HT1080 (cell line): ENCODE measurements around the gene CDK9. TPM values are rescaled to one million over a fixed set of nuclear protein-coding genes. Genes with fewer than 3 reads are reported as not detected.
"Not testable (repeated sequence)": the region's sequence is repeated elsewhere in the genome, so short reads cannot be mapped to it uniquely, and the experiment has no call there.

Experiments used
- DNase-seq: peaks from one replicate; pipeline ENCODE4 v3.0.0-alpha.2; 2015; ENCODE audit warnings: low read depth
- polyA plus RNA-seq, 2 experiments: library from polyadenylated mRNA; depleted of rRNA; stranded (reverse); fragments of >200 nt; gene quantifications; 2 replicates each; pipeline ENCODE4 v1.2.3, GENCODE V29; 2015
- total RNA-seq: library from RNA; depleted of rRNA; stranded (reverse); fragments of >200 nt; shearing (Covaris generic); gene quantifications from 2 replicates; pipeline ENCODE4 v1.2.3, GENCODE V29; 2014; rRNA removed

Gene CDK9
- total RNA-seq = 49.4 and 73.6 TPM in 2 replicates
- 78.8 and 84.4 TPM in 2 replicates for polyA plus RNA-seq (2015; cell fraction: cytosol; rRNA removed)
- polyA plus RNA-seq (2015; cell fraction: nucleus; rRNA removed) = 107 and 127 TPM in 2 replicates

DNA sequence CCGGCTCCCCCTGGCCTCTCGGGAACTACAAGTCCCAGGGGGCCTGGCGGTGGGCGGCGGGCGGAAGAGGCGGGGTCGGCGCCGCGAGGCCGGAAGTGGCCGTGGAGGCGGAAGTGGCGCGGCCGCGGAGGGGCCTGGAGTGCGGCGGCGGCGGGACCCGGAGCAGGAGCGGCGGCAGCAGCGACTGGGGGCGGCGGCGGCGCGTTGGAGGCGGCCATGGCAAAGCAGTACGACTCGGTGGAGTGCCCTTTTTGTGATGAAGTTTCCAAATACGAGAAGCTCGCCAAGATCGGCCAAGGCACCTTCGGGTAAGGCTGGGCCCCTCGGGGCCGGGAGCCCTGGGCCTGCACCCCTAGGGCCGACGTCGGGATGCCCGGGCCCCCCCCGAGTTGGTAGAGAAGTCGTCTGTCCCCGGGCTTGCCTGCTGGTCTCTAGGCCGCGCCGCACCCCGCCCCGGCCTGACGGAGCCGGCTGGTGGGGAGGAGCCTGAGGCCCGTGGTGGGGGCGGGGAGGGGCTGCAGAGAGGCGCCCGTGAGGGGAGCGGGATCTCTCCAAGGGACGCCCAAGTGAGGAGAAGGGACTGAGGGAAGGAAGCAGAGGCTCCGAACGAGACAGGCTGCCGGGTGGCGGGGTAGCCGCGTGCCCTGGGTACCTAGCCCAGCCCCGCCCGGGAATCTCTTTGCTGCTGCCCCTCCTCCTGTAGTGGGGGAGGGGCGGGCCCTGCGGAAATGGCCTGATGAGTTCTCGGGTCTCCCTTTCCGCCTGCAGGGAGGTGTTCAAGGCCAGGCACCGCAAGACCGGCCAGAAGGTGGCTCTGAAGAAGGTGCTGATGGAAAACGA, at the start of gene CDK9:
TSS of gene CDK9 (plus strand) at position 102 of the 840 bp plus-strand sequence. CDS start at position 217, 115 bp downstream.
- DNase-seq = peak; percentile 89

DNA sequence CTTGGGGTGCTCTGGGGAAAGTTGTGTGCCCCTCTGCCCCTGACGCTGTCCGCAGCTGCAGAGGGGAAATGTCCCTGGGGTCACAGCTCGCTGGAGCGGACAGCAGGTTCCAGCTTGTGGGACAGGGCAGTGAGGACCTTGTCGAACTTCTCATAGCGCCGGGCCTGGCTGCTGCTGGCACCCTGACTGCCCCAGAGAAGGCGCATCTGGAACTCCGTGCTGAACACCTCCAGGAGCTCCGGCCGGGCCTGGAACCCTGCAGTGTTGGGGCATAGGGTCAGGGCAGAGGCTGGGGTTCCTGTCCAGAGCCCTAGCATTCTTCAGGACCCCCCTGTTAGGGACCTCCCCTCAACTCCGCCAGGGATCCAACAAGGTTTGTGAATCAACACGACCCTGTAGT, 47.2 kb upstream of the CDK9 start:
- DNase-seq = no peak

DNA sequence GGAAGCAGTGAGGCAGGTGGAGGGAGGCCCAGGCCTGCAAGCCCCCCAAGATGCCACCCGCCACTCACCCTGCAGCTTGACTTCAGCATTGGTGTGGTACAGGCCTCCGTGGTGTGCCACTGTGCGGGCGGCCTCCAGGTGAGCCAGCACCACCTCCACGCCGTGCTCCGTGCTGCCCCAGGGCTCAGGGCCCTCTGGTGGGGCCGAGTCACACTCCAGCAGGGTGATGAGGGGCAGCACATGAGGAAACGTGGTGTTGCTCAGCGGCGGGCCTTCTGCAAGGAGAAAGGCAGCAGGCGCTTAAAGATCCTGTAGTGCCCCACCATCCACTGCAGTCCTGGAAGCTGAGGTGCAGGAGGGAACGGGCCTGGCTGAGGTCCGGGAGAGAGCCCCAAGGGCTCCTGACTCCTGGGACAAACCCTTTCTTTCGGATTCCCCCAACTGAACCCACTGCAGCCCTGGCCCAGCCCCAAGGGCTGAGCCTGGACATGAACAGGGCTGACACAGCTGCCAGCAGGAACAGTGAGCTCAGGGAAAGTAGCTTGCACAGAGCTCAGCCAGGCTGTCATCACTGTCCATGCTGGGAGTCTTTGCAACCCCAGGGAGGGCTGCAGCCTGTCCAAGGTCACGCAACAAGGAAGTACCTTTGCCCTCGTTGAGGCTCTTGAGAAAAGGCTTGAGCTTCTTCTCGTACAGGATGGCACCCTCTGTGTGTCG, 46.1 kb upstream of the CDK9 start:
- no peak for DNase-seq

DNA sequence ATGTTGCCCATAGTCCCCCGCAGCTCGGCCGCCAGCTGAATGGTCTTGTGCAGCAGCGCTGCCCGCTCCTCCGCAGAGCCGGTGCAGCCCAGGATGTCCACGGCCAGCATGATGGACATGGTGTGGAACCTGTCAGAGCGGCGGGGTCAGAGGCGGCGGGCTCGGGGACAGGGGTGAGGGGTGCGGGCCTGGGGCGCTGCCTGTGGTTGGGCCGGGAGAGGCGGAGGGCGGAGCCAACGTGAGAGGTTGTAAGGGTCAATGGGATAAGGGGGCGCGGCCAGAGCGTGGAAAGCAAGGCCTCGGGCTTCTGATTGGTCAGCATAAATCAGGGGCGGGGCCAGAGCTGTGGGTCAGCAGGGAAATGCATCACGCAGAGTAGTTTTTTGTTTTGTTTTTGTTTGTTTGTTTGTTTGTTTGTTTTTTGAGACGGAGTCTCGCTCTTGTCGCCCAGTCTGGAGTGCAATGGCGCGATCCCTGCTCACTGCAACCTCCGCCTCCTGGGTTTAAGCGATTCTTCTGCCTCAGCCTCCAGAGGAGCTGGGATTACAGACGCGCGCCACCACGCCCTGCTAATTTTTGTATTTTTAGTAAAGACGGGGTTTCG, 43.9 kb upstream of the CDK9 start:
- no peak for DNase-seq

DNA sequence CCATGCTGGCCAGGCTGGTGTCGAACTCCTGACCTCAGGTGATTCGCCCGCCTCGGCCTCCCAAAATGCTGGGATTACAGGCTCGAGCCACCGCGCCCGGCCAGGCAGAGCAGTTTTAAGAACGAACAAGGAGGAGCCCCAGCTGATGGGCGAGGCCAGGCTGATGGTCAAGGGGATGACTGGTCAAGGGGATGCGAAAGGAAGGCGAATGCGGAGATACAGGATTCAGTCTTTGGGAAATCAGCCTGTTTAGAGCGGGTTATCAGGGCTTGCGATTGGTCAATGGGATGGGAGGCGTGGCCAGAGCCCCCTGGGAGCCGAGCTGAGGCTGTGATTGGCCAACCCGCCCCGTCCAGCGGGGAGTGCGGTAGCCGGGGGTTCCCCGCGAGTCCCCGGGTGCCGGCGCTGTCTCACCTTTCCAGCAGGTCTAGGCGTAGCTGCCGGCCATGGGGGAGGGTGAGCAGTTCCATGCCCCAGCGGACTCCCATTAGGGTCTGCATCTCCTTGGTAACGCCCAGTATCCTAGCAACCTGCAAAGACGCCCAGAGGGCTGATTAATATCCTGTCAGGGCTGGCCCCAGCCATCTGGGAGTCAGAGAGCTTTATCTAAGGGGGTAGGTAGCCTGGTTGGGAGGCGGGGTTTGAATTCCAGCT, 43.3 kb upstream of the CDK9 start:
- DNase-seq = peak; percentile 27

DNA sequence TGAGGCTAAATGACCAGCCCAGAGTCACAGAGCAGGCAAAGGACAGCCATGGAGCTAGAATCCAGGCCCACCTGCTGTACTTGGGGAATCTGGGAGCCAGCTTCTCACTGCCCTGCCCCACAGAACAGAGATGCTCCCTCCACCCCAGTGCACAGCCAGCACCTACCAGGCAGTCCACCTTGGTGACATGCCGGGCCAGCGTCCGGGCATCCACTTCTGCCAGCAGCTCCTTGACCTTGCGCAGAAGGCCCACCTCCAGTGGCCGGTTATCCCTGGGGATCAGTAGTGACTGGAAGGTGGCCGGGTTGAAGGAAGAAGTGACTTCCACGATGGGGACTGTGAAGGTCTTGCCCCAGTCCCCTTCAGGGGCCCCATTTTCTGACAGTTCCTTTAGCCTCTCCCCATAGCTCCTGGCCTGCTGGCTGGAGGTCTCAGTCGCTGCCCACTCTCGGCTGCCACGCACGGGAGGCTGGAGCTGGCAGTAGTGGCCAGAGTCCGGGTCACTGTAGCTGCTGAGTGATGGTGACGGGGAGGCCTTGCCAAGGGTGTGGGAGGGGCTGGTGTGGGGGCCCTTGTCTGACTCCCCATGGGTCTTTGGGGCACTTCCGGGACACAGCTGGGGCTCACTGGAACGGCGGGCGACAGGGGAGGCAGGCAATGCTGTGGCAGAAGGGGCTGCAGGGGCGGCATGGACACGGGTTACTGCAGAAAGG, 41.3 kb upstream of the CDK9 start:
- DNase-seq = no peak

DNA sequence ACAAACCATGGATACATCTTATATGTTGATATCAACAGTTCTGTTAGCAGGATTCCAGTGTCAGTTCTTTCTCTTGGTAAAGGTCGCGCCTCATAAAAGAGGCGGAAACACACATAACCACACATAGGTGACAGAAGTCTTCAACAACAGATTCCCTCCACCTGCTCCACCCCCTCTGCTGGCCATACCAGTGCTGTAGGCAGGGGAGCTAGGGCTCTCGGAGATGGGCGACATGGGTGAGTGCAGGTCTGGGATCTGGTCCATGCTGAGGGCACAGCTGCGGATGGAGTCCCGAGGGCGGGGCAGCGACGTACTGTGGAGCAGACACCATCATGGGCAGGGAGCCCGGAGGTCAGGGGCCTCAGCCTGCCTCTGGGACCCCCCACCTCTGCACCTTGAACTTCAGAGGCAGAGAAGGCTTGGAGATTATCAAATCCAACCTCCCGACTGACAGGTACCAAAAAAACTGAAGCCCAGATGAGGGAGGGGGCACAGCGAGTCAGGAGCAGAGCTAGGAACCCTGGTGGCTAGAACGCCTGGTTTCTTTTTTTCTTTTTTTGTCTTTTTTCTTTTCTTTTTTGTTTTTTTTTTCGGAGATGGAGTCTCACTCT, 38.8 kb upstream of the CDK9 start:
- no peak for DNase-seq

DNA sequence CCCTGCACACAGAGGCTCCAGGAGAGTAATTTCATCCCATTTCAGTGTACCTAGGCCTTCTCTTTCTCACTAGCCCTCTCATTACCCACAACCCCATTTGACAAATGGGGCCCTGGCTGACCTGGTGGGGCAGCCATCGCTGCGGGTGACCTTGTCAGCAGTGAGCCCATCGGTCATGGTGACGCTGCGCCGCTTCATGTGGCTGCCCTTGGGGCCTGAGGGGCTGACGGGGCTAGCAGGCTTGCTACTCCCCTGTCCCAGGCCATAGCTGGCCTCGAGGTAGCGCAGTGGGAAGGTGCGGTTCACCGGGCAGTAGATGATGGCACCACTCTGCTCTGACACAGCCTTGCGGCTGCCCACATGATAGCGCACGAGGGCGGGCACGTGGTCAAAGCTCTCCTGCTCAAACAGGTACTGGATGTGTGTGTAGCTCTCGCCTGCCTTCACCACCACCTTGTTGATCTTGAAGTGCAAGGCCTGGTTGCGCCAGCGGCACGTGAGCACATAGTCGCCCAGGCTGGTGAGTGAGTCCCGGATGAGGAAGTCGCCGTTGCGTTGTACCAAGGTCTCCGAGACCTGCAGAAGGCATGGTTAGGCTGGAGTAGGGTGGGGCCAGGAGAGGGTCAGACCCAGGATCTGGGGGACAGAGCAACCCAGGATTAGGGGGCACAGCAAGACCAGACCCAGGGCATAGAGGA, 36.6 kb upstream of the CDK9 start:
- DNase-seq = no peak

DNA sequence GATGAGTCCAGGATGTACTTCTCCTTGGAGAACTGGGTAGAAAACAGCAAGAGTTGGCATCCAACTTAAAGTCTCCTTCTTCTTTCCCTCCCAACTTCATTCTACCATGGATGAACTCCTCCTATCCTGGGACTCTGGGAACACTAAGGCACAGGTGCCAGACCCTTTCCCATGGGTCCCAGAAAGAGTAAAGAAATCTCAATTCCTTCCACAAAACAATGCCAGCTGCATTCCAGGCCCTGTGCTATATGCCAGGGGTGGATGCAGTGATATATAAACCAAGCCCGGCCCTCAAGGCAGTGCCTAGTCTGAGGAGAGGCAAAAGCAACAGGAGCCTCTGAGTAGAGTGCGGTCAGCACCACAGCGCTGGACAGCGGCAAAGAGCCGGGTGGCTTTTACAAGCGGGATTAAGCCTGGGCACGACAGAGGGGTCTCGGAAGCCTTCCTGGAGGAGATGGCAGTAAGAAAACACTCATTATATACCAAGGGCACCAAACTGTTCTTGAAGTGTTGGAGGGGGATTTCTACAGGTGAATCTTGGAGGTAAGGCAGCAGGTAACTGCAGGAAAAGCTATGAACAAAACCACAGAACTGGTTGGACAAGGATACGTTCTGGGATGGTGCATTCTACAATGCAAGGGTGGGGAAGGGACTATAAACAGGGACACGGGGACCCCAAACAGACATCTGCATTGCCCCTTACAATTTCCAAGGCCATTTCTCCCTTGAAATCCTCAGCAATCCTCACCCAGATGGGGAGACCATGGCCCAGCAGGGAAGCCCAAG, 34.4 kb upstream of the CDK9 start:
- DNase-seq = no peak

DNA sequence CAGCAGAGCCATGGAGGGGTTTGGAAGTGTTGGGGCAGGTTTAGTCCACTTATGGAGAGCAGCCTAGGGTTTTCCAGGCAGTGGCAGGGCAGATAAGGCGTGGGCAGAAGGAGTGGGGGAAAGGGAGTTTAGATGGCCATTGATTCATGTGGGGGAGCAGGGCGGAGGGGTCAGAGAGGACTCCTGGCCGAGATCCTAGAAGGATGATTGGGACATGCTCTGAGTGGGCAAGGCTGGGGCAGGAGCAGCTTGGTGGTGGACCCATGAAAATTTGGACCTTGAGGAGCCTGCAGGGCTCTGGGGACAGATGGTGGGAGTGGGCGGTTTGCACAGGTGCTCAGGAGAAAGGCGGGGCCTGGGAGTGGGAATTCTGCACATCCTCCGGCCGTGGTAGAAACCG, 32.7 kb upstream of the CDK9 start:
- no peak for DNase-seq

DNA sequence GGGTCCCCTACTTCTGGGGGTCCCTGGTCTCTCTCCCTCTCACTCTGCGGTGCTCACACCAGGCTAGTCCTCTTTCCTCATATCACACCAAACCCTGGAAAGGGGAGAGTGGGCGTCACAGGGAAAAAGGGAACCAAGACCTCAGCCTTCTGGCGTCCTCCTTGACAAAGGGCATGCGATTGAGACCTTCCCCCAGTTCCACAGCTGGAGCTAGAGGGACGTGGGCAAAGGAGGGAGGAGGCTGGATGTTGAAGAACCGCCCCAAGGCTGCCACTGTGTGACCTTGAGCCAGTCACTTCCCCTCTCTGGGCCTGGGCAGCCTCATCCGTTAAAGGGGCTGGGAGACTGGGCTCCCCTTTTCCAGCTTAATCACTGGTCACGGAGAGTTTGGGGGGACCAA, 32.2 kb upstream of the CDK9 start:
- DNase-seq = no peak

DNA sequence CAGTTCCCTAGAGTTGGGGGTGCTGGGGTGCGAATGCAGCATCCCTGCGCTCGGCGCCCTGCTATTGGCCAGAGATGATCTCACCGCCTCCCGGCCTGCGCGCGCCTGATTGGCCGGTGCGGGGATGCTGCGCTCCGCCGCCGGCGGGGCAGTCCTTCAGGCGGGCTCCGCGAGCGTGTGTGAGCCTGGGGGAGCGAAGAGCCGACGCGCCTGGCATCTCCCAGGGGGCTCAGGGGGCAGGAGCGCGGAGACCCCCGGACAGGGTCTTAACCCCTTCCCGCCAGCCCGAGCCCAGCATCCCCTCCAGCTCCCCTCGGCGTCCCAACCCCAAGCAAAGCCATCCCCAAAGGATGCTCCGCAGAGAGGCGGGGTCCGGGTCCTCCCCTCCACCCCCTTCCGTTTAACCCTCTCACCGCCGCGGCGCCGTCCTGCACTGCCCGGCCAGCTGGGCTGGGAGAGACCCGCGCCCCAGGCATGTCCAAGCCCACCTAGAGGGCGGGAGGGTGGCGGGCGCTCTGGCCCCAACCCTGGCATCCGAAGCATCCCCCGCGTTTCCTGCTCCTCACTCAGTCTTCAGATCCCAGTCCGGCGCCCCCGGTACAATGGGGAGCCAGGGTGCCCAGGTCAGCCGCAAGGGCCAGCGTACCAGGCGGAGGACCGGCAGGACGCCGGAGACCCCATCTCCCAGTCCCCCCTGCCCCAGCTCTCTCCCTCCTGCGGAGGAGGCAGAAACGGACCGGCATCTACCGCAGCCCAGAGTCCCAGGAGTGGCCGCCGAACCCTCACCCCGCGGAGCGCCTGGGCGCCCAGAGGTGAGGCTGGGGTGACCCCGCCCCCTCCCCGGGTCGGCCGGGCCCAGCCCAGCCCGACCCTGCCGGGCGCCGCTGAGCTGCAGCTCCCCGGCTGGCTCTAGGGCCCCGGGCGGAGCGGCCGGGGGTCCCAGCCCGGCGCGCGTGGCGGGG, 31.5 kb upstream of the CDK9 start:
- no peak for DNase-seq

DNA sequence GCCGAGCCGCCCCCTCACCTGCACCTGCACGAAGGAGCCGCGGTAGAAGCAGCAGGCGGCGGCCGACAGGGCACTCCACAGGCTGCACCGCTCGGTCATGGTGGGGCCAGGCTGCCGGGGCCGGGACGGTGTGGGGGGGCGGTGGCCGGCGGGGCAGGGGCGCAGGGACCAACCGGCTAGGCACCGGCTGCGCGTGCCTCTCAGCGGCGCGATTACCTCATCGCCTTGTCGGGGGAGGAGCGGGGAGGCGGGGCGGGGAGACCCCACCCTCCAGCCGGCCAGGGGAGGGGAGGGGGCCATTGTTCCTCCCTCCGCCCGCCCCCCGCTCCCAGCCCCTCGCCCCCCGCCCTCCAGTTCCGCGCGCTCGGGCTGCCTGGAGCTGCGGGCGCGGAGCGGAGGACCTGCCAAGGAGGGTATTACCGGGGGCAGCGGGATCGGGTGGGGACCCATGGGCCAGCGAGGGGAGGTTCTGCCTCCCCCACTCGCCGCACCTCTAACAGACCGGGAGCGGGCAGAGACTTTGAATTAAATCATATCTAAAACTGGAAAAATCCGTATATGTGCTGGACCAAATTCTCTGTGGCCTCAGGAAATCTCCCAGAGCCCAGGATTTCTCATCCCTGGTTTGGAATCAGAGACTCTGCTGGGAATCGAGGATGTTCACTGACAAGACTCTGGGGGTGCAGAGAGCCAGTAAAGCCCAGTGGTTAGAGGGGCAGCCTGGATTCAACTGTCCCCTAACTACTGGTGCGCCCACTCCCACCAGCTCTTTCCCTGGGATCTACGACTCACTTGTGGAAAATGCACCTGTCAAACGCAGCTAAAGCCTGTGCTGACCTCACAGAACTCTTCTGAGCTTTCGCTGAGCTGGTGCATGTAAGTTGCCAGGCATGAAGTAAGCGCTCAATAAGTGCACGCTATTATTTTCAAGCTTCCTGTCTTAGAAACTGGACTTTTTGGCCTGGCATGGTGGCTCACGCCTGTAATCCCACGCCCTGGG, 30.5 kb upstream of the CDK9 start:
- no peak for DNase-seq

DNA sequence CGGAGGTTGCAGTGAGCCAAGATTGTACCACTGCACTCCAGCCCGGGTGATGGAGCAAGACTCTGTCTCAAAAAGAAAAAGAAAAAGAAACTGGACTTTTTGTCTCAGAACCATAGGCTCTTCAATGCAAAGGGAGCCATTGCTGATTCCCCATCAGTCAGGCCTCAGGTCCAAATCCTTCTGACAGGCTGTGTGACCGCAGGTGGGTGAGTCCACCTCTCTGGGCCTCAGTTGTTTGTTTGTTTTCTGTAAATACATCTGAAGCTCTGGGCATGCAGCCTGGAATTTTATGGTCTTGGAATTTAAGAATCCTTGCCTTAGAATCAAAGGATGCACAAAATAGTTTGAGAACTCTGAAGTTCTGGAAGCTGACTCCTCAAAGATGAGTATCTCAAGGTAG, 29.6 kb upstream of the CDK9 start:
- DNase-seq = no peak

DNA sequence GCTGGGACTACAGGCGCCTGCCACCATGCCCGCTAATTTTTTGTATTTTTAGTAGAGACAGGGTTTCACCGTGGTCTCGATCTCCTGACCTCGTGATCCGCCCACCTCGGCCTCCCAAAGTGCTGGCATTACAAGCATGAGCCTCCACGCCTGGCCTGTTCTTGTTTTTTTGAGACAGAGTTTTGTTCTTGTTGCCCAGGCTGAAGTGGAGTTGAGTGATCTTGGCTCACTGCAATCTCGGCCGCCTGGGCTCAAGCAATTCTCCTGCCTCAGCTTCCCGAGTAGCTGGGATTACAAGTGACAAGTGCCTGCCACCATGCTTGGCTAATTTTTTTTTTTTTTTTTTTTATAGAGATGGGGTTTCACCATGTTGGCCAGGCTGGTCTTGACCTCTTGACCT, 29.1 kb upstream of the CDK9 start:
- DNase-seq = not testable (repeated sequence)

DNA sequence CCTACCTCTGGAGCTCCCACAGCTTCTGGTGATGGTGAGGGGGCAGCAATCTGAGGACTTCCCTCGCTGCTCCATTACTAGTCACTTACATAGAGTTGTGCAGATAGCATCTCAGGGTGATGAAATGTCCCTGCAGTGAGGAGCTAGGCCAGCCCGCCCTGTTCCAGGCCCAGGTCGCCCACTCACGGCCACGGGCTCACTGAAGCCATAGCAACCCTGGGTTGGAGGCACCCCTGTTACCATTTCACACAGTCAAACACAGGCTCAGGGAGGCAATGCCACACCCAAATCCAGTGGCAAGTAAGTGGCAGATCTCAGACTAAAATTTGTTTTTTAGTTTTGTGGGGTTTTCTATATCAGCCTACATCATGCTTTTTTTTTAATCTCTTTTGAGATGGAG, 27.0 kb upstream of the CDK9 start:
- DNase-seq = no peak

DNA sequence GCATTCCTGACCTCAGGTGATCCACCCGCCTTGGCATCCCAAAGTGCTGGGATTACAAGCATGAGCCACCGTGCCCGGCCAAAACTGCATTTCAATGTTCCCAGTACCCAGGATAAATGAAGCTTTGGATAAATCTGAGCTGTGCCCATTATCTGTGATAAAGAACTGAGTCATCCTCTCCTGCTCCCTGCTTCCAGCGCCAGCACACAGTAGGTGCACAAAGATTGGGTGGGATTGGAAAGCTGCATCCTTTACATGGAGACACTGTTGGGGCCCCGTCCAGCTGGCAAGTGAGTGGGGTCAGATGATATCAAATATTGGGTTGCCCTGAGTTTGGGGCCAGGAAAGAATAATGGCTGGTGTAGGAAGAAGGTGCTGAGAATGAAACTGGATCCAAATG, 24.8 kb upstream of the CDK9 start:
- no peak for DNase-seq
